ENCODE measurements around the gene ARIH1.

DNA sequence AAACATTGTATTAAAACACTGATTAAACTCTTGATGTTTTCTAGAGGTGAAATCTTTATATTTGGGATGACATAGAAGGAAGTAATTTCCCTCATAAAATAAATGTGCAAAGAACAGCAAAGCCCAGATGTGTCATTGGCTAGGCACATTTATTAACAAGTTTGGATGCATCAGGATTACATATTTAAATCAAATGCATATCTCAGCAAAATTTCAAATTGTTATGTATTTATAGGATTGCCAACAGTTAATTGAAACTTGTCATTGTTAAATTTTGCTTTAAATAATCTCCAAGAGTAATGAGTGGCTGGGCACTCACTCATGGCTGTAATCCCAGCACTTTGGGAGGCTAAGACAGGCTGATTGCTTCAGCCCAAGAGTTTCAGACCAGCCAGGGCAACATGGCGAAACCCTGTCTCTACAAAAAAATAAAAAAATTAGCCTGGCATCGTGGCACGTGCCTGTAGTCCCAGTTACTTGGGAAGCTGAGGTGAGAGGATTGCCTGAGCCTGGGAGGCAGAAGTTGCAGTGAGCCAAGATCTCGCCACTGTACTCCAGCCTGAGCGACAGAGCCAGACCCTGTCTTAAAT, 28.2 kb downstream of the ARIH1 start:
- TF ChIP-seq CTCF (conservative IDR thresholded peaks at IDR 0.05; ENCODE audit: low read depth, low read length) = no peak
- no peak for TF ChIP-seq EZH2phosphoT487 (IDR thresholded peaks at IDR 0.05; ENCODE audit: borderline replicate concordance, low read length)
